ENCODE results near the gene CROCC.
"Not testable (repeated sequence)": the region's sequence is repeated elsewhere in the genome, so short reads cannot be mapped to it uniquely, and the experiment has no call there.

Gene CROCC

DNA sequence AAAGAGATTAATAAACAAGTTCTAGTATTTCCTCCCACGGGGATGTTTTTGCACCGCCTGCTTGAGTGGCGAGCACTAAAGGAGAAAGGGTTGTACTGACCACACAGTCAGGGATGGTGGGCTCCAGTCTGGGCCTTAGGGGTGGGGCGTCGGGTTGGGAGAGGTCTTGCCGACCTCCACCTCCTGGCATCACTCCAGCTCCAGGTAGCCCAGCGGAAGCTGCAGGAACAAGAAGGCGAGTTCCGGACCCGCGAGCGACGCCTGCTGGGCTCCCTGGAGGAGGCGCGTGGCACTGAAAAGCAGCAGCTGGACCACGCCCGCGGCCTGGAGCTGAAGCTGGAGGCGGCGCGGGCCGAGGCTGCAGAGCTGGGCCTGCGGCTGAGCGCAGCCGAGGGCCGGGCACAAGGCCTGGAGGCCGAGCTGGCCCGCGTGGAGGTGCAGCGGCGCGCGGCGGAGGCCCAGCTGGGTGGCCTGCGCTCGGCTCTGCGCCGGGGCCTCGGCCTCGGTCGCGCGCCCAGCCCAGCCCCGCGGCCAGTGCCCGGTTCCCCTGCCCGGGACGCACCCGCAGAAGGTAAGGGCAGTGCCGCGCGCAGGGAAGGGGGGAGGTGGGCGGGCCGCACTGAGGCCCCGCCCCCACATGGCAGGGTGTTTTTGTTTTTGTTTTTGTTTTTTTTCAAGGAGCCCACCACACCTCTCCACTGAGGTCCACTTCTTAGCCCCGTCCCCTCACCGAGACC is 39.0 kb downstream of the CROCC start:
- Histone ChIP-seq H3K9ac (ENCODE audit: low read length) (peak overlapping the region; percentile 42; the same call in 1 of the 2 replicates), H3K4me3 (ENCODE audit: low read length) (peak overlapping the region; percentile 72), H4K20me1 (ENCODE audit: insufficient read depth, low read length) (no peaks in the 10 kb centered on the region), H3K36me3 (replicated peaks; ENCODE audit: insufficient read depth, low read length) (no peaks in the 10 kb centered on the region), H3K79me2 (ENCODE audit: low read length) (no peaks in the 10 kb centered on the region), H3K9me3 (replicated peaks; ENCODE audit: insufficient read depth, low read length) (no peaks in the 10 kb centered on the region), H2AFZ (ENCODE audit: low read length) (peak overlapping the region; percentile 99), H3K27ac (ENCODE audit: low read length) (no peak overlapping the region), H3K27me3 (replicated peaks; ENCODE audit: insufficient read depth, low read length) (no peaks in the 10 kb centered on the region), H3F3A (ENCODE audit: insufficient read depth, low read length) (peaks cover 4% of the 10 kb centered on the region; the same call in 1 of the 2 replicates), H3K4me2 (ENCODE audit: low read depth, low read length) (peak overlapping the region; percentile 95), H3K4me1 (ENCODE audit: low read length) (no peaks in the 10 kb centered on the region), H3K9me2 (replicated peaks; ENCODE audit: insufficient read depth, low read length) (no peaks in the 10 kb centered on the region)
- TF ChIP-seq, protein P1, sequence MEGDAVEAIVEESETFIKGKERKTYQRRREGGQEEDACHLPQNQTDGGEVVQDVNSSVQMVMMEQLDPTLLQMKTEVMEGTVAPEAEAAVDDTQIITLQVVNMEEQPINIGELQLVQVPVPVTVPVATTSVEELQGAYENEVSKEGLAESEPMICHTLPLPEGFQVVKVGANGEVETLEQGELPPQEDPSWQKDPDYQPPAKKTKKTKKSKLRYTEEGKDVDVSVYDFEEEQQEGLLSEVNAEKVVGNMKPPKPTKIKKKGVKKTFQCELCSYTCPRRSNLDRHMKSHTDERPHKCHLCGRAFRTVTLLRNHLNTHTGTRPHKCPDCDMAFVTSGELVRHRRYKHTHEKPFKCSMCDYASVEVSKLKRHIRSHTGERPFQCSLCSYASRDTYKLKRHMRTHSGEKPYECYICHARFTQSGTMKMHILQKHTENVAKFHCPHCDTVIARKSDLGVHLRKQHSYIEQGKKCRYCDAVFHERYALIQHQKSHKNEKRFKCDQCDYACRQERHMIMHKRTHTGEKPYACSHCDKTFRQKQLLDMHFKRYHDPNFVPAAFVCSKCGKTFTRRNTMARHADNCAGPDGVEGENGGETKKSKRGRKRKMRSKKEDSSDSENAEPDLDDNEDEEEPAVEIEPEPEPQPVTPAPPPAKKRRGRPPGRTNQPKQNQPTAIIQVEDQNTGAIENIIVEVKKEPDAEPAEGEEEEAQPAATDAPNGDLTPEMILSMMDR (IDR thresholded peaks at IDR 0.05; ENCODE audit: low read length), result peak; percentile 72
- TF ChIP-seq EZH2 (optimal IDR thresholded peaks at IDR 0.05; ENCODE audit: low read depth, low read length), result no peak
- DNase-seq, result peak; percentile 87

DNA sequence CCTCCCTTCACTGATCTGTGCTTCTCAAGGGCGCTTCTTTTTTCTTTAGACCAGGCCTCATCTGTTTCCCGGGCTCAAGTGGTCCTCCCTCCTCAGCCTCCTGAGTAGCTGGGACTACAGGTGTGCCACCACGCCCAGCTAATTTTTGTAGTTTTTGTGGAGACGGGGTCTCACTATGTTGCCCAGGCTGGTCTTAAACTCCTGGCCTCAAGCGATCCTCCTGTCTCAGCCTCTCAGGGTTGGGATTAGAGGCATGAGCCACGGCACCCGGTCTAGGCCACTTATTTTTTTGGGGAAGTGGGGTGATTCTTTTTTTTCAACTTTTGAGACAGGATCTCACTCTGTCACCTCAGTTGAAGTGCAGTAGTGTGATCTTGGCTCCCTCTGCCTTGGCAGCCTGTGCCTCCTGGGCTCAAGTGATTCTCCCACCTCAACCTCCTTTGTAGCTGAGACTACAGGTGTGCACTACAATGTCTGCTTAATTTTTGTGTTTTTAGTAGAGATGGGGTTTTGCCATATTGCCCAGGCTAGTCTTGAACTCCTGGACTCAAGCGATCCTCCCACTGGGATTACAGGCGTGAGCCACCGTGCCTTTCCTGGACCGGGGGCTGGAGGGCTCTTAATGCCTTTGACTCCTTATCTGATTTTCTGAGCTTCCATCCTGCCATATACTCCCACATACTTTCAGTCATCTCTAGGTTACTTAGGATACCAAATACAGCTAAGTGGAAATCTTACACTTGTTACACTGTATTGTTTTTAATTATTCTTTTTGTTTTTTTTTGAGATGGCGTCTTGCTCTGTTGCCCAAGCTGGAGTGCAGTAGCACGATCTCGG is 39.8 kb downstream of the CROCC start:
- Histone ChIP-seq H3K4me1 (ENCODE audit: low read length) (no peaks in the 10 kb centered on the region), H3K79me2 (ENCODE audit: low read length) (no peaks in the 10 kb centered on the region), H3K9me2 (replicated peaks; ENCODE audit: insufficient read depth, low read length) (no peaks in the 10 kb centered on the region), H3K9me3 (replicated peaks; ENCODE audit: insufficient read depth, low read length) (no peaks in the 10 kb centered on the region), H4K20me1 (ENCODE audit: insufficient read depth, low read length) (no peaks in the 10 kb centered on the region), H3K27ac (ENCODE audit: low read length) (no peak overlapping the region), H2AFZ (ENCODE audit: low read length) (peak overlapping the region; percentile 65), H3K4me3 (ENCODE audit: low read length) (peak overlapping the region; percentile 47), H3K9ac (ENCODE audit: low read length) (peak overlapping the region; percentile 31; the same call in 1 of the 2 replicates), H3K36me3 (replicated peaks; ENCODE audit: insufficient read depth, low read length) (no peaks in the 10 kb centered on the region), H3F3A (ENCODE audit: insufficient read depth, low read length) (peaks cover 4% of the 10 kb centered on the region; the same call in 1 of the 2 replicates), H3K27me3 (replicated peaks; ENCODE audit: insufficient read depth, low read length) (no peaks in the 10 kb centered on the region), H3K4me2 (ENCODE audit: low read depth, low read length) (peak overlapping the region; percentile 57; the same call in 1 of the 2 replicates)
- TF ChIP-seq, protein P1 (IDR thresholded peaks at IDR 0.05; ENCODE audit: low read length), result no peak
- TF ChIP-seq EZH2 (optimal IDR thresholded peaks at IDR 0.05; ENCODE audit: low read depth, low read length), result no peak
- no peak for TF ChIP-seq EZH2phosphoT487 (IDR thresholded peaks at IDR 0.05; ENCODE audit: low read length)
- DNase-seq, result no peak

DNA sequence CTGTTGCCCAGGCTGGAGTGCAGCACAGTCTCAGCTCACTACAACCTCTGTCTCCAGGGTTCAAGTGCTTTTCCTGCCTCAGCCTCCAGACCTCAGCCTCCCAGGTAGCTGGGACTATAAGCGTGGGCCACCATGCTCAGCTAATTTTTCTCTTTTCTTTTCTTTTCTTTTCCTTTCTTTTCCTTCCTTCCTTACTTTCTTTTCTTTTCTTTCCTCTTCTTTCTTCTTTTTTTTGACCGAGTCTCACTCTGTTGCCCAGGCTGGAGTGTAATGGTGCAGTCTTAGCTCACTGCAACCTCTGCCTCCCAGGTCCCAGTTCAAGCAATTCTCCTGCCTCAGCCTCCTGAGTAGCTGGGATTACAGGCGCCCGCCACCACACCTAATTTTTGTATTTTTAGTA is 42.4 kb downstream of the CROCC start:
- H3K4me1 ChIP-seq (ENCODE audit: low read length); H3K9me2 ChIP-seq (replicated peaks; ENCODE audit: insufficient read depth, low read length); H3K79me2 ChIP-seq (ENCODE audit: low read length); H3K9ac ChIP-seq (ENCODE audit: low read length); H3K27ac ChIP-seq (ENCODE audit: low read length); H3K4me3 ChIP-seq (ENCODE audit: low read length); H4K20me1 ChIP-seq (ENCODE audit: insufficient read depth, low read length); H2AFZ ChIP-seq (ENCODE audit: low read length); H3K4me2 ChIP-seq (ENCODE audit: low read depth, low read length); H3K9me3 ChIP-seq (replicated peaks; ENCODE audit: insufficient read depth, low read length); H3F3A ChIP-seq (ENCODE audit: insufficient read depth, low read length); H3K36me3 ChIP-seq (replicated peaks; ENCODE audit: insufficient read depth, low read length); DNase-seq; H3K27me3 ChIP-seq (replicated peaks; ENCODE audit: insufficient read depth, low read length): not testable (repeated sequence)

All from MM.1S (cell line).